GM12891 (cell line): Measurements from ENCODE around the gene UPK1B.

Experiments
- PAX5 ChIP-seq: IDR thresholded peaks from 2 replicates; pipeline ENCODE4 v1.6.1; 2011; ENCODE audit warnings: low read length, moderate library complexity, mild to moderate bottlenecking; ENCODE audit not compliant: insufficient read depth, severe bottlenecking
- POLR2A ChIP-seq: IDR thresholded peaks from 2 replicates; pipeline ENCODE4 v1.6.1; 2011; ENCODE audit warnings: low read depth, low read length, control low read depth
- POLR2AphosphoS5 ChIP-seq: IDR thresholded peaks from 2 replicates; pipeline ENCODE4 v1.6.1; 2011; ENCODE audit warnings: low read depth, low read length, control low read depth
- POU2F2 ChIP-seq: IDR thresholded peaks from 2 replicates; pipeline ENCODE4 v1.6.1; 2011; ENCODE audit warnings: low read depth, mild to moderate bottlenecking, control low read depth, low read length, moderate library complexity
- TAF1 ChIP-seq: IDR thresholded peaks from 2 replicates; pipeline ENCODE4 v1.6.1; 2011; ENCODE audit warnings: low read depth, low read length, control low read depth

GRCh38 chr3:119228373-119229145 is 55.2 kb downstream of the UPK1B start:
- TF ChIP-seq POLR2AphosphoS5 (no peak), POLR2A (no peak), TAF1 (no peak), PAX5 (no peak), POU2F2 (no peak)
